ENCODE measurements around the gene RNF40.
"Not testable (repeated sequence)": the region's sequence is repeated elsewhere in the genome, so short reads cannot be mapped to it uniquely, and the experiment has no call there.

RNF40 gene

DNA sequence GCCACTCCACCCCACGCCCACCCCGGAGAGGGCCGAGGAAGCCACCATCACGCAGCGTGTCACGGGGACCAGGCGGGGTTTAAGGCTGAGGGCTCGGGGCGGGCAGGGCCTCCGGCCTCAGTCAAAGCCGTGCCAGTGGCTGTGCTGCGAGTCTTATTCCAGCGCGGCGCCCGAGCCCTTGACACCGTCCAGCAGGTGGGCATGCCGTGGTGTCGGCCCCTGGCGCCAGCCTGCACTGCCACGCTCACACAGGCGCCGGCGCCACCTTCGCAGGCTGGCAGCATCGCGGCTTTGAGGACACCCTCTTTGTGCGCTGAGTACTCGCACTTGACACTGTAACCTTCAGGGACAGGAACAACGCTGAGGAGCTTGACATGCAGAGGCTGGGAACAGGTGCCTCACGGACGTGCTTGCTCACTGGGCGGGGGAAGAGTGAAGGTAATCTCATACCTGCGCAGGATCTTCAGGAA lies 58.9 kb downstream of the RNF40 start:
- DNase-seq (ENCODE audit: low read depth), result no peak

DNA sequence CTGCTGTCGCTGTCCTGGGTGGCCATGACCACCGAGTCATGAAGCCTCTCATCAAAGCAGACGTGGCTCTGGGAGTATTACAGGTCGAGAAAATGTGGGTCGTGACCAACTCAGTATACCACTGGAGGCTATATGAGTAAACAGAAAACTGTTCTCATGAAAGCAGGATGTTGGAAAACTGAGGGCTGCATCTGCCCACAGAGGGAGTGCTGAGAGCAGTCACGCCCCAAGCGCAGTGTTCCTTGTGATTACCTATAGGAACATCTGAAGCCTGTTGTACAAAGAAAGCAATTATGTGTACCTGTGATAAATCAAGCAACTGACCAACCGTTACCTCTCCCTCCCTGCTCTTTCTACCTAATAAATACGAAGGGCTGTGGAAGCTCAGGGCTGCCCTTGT lies 59.3 kb downstream of the RNF40 start:
- DNase-seq (ENCODE audit: low read depth), result not testable (repeated sequence)

DNA sequence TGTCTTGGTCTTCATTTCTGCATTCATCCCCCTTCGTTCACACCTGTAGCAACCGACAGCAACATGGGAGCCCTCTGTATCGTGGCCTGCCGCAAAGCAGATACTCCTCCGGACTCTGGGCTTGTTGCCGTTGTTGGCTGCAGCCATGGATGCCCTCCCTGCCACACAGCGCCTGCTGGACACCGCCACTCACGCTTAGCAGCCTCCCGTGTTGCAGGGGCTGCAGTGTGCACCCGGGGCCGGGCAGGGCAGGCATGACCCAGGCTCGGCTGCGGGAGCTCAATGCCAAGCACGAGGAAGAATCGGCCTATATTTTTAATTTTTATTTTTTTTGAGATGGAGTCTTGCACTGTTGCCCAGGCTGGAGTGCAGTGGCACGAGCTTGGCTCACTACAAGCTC lies 59.8 kb downstream of the RNF40 start:
- no peak for DNase-seq (ENCODE audit: low read depth)

All from T follicular helper cell (primary cell).